Measurements from ENCODE around the gene CHST15. TPM values are rescaled to one million over a fixed set of nuclear protein-coding genes. Genes with fewer than 3 reads are reported as not detected.
"Not testable (repeated sequence)": the region's sequence is repeated elsewhere in the genome, so short reads cannot be mapped to it uniquely, and the experiment has no call there.

CHST15 gene
- polyA plus RNA-seq, 3 donors: 17.5 to 20.6 (median 19.3) TPM

DNA sequence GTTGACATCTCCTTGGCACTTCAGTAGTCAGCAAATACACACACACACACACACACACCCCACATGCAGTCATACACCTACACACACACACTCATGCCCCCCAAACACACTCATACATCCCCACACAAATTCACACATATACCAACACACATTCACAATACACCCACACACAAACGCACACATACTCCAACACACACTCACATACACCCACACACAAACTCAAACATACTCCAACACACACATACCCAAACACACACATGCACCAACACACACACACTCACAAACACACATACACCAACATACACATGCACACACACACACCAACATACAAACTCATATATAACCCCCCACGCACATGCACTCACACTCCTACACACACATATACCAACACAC, 31.4 kb upstream of the CHST15 start:
- no peak for DNase-seq (ENCODE audit: low read depth in 3 of 3, low spot score in 2 of 3)

DNA sequence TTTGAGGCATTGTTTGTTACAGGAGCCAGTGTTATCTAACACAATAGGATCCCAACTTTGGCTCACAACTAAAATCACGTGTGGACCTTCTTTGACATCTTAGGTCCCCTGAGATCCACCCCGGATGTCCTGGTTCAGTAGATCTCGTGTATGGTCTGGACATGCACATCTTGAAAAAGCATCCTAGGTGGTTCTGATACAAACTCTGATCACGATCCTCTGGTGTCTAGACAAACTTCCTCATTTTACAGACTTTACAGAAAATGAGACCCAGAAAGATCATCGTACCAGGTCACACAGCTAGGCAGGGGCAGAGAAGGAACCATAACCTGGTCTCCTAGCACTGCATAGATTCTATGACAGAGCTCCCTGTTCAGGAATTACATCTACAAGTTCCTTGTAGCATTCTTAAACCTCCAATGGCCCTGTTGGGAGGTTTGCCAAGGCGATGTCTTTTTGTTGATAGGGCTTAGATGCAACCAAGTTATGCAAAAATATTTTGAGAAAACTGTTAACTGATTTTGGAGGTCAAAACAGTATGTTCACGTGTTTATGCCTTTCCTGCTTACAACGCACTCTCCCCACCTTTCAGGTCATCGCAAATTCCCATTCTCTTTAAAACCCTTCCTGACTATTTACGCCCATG, 30.8 kb upstream of the CHST15 start:
- DNase-seq (ENCODE audit: low read depth in 3 of 3, low spot score in 2 of 3): no peak

DNA sequence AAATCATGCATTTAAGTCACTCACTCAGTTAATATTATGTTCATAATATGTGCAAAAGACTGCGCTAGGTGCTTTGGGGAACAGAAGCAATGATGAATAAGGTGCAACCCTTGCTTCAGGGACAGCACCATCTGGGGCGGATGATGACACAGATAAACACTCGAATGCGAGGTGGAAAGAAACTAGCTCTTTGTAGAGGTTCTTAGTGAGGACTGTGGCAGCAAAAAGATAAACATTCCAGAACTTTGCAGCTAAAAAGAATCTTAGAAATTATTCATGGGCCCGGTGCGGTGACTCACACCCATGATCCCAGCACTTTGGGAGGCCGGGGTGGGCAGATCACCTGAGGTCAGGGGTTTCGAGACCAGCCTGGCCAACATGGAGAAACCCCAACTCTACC, 29.8 kb upstream of the CHST15 start:
- no peak for DNase-seq (ENCODE audit: low read depth in 3 of 3, low spot score in 2 of 3)

DNA sequence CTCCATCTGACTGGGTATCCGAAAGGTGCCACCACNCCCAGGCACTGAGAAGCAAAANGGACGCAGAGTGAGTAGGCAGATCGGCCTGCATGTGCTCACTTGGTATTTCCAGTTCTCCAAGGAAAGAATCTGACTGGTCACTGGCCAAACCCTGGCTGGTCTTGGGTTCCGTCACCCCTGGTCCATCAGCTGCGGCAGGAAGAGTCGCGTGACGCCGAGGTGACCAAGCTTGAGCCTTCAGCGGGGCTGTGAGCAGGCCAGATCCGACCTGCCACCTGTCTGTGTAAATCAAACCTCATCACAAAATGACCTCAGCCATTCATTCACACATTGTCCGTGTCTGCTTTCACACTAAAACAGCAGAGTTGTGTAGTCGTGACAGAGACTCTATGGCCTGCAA, 28.8 kb upstream of the CHST15 start:
- no peak for DNase-seq (ENCODE audit: low read depth in 3 of 3, low spot score in 2 of 3)

DNA sequence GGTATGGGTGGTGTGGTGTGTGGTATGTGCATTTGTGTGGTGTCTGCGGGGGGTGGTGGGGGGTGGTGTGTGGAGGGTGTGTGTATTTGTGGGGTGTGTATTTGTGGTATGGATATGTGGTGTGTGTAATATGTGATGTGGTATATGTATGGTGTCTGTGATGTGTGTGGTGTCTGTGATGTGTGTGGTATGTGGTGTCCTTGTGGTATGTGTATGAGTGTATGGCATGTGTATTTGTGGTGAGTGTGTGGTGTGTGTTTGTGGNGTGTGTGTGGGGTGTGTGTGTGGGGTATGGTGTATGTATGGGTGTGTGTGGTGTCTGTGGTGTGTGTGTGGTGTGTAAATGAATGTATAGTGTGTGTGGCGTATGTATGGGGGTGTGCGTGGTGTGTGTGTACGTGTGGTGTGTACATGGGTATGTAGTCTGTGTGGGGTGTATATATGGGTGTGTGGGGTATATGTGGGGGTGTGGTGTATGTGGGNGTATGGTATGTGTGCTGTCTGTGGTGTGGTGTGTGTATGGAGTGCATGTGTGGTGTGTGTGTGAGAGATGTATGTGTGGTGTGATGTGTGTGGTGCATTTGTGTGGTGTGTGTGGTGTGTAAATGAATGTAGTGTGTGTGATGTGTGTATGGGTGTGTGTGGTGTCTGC, 27.1 kb upstream of the CHST15 start:
- DNase-seq (ENCODE audit: low read depth in 3 of 3, low spot score in 2 of 3): no peak

DNA sequence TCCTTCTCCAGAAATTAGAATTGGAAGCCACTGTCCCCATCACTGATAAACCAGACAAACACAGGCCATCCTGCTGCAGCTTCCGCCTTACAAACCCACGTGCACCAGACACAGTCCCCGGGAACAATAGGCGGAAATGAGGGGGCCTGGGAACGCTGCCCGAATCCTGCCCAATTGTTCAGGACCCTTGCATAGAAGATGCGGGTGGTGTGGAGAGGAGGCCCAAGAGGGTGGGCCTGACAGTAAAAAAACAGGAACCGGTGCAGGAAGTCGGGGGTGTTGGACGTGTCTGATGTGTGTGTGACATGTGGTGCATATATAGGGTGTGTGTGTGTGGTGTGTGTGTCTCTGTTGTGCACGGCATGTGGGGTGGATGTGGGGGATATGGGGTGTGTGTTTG, 26.5 kb upstream of the CHST15 start:
- no peak for DNase-seq (ENCODE audit: low read depth in 3 of 3, low spot score in 2 of 3)

DNA sequence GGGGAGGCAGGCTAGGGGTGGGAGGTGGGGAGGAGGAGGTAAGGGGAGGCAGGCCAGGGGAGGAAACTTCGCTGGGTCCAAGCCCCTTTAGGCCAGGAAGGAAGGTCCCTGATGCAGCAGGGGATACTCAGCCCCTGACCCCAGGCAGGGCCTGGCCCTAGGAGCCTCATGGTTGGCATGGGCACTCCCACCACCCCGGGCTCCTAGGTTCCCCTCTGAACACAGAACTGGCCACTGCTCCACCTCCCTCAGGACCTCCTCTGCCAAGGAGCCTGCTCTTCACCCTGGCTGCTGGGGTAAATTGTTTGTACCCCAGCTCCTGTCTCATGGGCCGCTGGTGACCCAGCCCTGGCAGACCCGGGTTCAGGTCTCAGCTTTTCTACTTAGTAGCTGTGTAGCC, 25.8 kb upstream of the CHST15 start:
- no peak for DNase-seq (ENCODE audit: low read depth in 3 of 3, low spot score in 2 of 3)

DNA sequence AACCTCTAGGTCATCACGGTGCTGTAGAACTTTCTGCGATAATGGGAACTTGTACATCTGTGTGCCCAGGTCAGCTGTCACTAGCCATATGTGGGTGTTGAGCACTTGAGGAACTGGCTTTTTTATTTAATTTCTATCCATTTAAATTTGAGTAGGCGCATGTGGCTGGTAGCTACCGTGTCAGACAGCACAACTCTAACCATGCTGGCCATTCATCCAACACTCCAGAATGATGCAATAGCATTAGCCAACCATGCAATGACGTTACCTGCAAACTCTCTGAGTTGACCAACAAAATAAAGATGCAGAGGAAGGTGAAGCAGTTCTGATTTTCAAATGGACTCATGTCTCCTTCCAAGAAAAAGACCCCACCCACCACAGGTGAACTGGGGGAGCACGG, 24.4 kb upstream of the CHST15 start:
- no peak for DNase-seq (ENCODE audit: low read depth in 3 of 3, low spot score in 2 of 3)

DNA sequence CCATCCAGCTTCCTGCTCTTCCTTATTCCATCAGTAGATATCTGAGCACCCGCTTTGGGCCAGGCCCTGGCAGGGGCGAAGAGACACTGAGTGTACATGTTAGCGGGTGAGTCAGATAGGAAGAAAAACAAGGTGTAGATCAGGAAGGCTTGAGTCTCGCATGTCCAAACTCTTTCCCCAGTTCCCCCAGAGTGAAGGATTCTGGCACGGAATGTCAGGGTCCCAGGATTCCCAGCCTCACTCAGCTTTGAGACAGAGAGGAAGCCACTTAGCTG, 24.1 kb upstream of the CHST15 start:
- DNase-seq (ENCODE audit: low read depth in 3 of 3, low spot score in 2 of 3): no peak

DNA sequence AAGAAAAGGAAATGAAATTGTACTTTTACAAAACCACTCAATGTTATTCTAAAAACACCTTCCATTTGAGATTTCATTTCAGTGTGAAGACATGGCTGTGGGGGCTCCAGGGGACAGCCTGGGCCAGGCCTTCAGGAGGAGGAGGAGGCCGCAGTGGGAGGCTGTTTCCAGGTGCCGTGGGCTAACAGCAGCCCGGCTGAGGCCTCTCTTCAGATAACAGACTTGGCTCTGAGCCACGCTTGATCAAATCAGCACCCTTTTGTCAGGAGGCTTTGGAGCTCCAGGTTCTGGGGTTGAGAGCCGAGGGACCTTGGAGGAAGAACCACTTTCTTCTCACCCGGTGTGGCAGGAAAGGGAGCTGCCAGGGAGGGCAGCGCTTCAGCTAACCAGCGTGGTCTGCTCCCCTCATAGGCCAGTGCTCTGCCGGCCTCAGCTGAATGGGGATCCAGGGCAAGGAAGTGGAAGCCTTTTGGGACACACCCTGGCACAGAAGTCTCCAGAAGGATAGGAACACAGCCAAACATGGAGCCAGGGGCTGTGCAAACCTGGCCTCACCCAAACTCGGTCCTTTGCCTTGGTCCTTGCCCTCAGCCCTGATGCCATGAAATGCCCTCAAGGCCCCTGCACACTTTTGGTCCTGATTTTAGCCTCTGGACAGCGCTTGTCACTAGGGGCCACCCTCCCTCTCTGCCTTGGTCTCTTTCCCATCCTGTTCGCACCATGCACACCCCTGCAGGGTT, 23.5 kb upstream of the CHST15 start:
- DNase-seq (ENCODE audit: low read depth in 3 of 3, low spot score in 2 of 3): no peak

DNA sequence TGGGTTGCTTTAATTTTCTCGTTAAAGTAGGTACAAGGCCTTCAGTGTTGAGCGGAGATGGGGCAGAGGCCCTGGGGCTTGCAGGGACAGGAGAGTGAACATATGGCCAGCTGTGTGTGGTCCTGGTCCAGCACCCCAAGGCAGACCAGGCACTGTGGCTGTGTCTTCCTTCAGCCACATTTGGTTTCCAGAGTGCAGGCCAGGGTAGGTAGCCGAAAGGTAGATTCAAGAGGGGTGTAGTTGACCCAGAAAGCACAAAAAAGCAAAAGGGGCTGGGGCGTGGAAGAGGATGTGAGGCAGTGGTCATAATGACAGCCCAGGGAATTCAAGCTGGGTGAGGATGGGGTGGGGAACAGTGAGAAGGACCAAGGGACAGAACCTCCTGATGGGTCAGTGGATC, 21.3 kb upstream of the CHST15 start:
- DNase-seq (ENCODE audit: low read depth in 3 of 3, low spot score in 2 of 3): no peak

DNA sequence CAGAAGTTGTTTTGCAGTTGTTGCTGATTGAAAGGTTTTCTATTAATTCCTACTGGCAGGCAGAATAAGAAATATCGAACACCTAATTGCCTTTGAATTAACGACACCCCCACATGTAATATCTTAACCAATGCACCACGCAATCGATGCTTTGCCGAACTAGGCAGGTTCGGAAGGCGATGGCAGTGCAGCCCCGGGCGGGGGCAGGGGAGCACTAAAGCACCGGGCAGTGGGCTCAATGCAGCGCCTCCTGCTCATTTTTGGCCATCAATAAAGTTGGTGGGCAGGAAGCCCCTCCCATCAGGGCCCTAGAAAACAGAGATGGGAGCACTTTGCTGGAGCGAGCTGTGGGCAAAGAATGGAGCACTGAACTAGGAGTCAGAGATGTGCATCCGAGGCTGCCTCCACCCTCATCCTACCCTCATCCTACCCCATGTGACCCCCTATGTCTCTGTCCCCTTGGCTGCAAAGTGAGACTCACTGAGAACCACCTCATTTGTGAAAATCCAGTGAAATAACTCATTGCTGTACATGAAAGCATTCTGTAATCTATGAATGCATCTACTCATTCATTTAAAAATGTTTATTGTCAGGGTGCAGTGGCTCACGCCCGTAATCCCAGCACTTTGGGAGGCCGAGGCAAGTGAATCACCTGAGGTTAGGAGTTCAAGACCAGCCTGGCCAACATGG, 19.6 kb upstream of the CHST15 start:
- no peak for DNase-seq (ENCODE audit: low read depth in 3 of 3, low spot score in 2 of 3)

DNA sequence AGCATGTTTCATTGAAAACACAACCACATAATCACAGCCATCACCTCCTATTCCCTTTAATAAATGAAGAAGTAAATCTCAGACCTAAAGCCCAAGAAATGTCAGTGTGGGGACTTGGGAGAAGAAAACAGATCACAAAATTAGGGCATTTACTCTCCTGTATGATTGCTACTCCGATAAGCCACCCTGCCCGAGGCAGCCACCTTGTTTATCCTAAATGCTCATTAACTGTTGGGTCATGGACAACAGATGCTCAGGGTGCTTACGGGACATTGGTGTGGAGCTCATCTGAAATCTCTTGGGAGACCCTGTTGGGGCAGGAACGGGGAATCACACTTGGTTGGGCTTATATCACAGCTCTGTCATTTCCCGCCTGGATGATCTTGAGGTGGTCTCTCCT, 17.5 kb upstream of the CHST15 start:
- no peak for DNase-seq (ENCODE audit: low read depth in 3 of 3, low spot score in 2 of 3)

DNA sequence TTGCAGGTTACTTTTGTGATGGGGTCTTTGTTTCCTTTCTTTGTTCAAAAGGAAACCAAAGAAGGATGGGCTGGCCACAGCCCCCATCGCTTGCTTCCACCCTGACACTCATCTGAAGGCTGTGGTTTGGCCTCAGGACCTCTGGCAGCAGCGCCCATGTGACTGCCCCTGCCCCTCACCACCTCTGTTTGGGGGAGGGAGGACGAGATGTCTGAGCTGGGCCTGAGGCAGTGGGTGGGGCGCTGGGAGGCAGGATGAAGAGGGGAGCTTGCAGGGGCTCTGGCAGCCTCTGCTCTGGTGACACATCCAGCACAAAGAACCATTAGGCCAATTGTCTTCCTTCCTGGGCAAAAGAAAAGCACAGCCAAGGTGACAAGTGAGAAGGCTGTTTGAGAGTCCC, 15.9 kb upstream of the CHST15 start:
- no peak for DNase-seq (ENCODE audit: low read depth in 3 of 3, low spot score in 2 of 3)

DNA sequence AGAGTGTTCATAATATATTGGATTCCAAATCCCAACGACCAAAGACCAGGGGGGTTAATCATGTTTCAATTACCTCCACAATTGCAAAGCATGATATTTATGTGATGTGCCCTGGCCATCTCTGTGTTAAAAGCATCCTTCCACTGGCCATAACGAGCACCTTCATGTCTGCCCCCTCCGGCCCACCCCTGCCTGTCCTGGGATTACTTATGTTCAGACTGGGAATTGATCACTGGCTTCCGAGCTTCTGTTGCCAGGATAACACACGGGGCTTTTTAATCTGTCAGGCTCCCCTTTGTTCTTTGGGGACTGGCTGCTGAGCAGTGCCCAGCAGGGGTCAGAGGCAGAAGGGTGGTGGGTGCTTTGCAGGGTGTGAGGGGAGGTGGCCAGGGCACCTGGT, 13.7 kb upstream of the CHST15 start:
- no peak for DNase-seq (ENCODE audit: low read depth in 3 of 3, low spot score in 2 of 3)

DNA sequence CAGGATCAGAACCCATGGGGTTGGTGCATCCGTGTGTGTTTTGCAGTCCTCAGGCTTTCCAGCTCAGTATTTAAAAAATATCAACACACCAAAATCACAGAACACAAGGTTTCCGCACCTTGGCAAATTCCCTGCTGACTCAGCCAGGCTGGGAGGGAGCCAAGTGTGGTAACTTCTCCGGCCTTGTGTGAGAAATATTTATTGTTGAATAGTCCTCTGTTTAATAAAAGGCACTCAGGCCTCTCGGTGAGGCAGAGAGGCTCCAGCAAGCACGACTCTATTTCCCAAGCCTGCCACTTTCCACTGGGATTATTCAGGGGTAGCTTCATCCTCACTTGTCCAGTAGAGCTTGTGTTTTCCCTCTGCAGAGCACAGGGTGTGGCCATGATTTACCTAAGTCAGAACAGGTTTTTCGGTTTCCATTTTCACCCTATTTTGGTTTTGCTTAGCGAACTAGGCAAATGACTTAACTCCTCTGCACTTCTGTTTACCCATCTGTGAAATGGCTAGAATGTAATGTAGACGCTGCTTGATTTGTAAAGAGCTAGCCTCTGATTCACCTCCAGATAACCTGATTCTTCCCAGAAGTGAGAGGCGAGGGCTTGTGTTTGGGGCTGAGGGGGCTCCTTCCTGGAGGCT, 13.0 kb upstream of the CHST15 start:
- DNase-seq (ENCODE audit: low read depth in 3 of 3, low spot score in 2 of 3): no peak

DNA sequence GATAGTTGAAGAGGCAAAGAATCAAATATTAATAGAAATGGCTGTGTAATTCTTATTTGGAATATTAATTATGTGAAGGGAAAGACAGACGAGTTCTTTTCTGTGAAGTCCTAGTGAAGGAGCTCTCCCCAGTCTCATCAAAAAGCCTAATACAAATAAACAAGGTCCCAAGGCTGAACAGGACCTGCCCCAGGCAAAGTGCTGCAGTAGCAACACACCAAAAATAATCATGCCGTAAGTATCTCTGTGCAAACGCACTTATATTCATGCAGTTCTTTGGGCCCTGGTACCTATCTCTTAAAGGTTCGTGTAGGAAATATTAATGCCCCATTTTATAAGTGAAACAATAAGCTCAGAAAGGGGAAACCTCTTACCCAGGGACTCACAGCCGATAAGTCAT, 12.2 kb upstream of the CHST15 start:
- DNase-seq (ENCODE audit: low read depth in 3 of 3, low spot score in 2 of 3): no peak

DNA sequence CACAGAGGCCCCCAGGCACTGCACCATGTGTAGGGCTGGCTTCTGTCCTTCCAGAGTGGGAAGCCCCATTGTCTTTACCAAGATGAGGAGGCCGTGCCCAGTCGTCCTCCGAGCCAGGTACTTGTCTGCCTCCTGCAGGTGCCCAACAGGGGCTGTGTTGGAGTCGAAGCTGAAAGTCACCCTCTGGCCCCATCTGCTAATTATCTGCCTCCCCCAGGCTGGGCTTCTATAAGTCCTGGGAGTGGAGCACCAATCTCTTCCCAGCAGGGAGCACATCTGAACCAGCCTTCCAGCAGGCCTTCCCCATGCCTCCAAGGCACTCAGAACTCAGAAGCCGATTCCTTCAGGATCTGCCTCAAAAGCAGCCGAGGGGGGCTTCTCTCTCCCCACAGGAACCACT, 11.6 kb upstream of the CHST15 start:
- DNase-seq (ENCODE audit: low read depth in 3 of 3, low spot score in 2 of 3): no peak

DNA sequence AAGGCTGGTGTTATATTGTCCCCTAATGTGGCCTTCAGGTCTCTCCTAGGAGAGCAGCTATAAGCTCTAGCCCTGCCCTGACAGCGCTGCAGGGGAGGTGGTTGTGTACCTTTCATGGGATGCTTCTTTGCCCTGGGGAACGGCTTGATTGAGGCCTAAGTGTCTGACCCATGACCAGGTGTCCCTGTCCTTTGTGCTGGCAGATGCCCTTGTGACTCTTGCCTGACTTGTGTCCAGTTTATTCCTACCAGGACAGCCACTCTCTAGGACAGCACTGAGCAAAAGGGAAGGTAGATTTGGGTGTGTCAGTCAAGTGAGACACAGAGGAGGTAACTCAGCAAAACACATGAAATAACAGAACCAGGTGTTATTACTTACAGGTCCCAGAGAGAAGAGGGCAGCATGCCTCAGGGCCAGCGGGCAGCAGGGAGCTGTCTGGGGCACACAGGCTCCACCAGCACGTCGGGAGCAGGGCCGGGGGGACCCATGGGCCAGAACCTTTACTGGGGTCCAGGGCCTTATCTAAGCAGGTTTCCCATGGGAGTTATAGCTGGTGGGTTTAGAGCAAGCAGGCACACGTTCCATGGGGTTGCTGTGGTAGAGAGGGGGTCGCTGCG, 10.7 kb upstream of the CHST15 start:
- DNase-seq (ENCODE audit: low read depth in 3 of 3, low spot score in 2 of 3): no peak

DNA sequence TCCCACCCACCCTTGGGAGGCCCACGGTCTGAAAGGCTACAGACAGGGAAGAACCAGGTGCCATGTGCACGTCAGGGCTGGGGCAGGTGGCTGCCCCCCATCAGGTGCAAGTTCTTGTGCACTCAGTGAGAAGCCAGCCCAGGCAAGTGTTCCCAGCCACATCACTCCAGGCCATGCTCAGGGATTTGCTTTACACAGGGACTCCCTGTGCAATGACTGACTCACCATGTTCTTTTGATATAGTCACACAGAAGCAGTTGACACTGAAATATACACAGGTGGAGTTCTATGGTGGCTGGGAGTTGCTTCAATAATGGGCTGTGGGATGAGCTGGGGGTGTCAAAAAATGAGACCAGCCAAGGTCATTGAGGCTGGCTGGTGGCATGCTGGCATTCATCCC, 8.0 kb upstream of the CHST15 start:
- no peak for DNase-seq (ENCODE audit: low read depth in 3 of 3, low spot score in 2 of 3)

DNA sequence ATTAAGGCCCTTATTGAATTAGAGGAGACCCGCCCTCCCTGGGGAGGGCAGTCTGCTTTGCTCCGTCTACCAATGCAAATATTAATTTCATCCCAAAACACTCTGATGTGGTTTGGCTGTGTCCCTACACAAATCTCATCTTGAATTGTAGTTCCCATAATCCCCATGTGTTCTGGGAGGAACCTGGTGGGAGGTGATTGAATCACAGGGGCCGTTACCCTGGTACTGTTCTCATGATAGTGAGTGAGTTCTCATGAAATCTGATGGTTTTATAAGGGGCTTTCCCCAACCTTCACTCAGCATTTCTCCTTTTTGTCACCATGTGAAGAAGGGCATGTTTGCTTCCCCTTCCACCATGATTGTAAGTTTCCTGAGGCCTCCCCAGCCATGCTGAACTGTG, 7.3 kb upstream of the CHST15 start:
- not testable (repeated sequence) for DNase-seq (ENCODE audit: low read depth in 3 of 3, low spot score in 2 of 3)

Measured in right renal cortex interstitium (tissue), 3 donors.